Superior temporal gyrus (tissue), 1 donor: ENCODE measurements around the gene REN.

ENCODE experiments used
- DNase-seq: peaks from one replicate; pipeline ENCODE4 v3.0.0-alpha.2; 2016; ENCODE audit errors: extremely low spot score

REN gene

GRCh38 chr1:204191456-204191855 is 25.3 kb upstream of the REN start:
- DNase-seq = peak; percentile 35

DNA sequence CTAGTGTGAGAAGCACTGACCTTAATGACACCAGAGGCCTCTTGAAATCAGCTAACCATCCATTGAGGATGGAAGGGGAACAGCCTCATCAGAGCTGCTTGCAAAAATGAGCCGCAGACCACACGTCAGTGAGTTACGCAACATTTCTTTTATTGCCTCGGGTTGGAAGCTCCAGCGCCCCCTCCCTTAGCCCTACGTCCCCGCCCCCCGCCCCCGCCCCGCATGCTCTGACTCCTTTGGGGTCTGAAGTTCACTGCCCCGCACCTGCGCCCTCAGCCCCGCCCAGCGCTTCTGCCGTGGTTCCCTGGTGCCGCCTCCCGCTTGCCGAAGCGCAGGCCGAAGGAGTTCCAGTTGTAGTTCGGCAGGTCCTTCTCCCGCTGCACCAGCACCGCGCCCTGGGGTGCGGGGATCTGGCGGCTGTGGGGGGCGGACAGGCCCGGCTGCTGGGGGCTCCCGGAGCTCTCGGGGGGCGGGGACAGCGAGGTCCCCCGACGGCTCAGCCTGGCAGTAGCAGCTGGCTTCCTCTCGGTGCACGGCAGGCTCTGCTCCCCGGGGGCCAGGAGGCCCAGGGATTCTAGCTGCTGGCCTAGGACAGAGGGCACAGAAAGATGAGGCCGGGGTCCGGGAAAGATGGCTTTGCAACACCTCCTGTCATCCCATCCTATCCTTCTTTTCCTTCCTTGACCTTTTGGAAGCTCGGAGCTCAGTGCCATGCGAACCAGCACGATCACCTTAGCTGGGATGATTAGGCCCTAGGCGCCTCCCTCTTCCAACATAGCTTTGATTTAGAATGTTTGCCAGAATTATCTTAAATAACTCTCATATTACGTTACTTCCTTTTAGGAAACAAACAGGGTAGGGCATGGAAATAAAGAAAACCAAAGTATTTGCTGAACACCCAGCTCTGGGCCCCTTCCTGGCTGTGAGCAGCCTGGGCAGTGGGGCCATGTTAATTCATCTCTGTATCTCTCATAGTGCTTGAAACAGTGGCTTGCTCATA is 24.4 kb upstream of the REN start:
- DNase-seq = no peak

DNA sequence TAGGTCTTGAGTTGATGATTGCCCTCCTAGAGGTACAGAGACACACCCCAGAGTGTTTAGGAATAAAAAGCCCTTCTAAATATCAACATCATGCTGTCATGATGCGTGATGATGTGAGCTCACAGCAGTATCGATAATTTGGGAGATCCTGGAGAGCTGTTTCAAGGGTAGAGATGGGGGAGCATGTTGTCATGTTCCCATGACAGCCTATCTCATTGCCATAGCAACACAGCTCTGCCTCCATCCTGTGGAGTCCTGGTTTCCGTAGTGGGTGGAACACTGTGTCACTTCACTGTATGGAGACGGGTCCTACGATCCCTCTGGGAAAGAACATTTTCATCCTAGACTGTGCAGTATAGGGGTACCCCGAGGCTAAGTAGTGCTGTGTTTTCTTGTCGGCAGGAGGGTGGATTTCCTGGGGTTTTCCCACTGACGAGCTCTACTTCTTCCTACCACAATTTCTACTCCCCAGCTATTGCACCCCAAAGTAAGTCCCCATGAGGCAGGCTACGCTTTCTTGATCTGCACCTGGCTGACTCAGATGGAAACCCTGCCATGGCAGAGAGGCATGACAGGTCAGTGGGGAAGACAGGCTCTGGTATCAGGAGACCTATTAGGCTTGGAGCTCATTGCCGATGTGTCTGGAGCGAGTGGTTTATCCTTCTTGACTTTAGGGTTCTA is 23.0 kb upstream of the REN start:
- peak; percentile 47 for DNase-seq

- no peak for DNase-seq
These were observed 20.5 kb upstream of the REN start for GRCh38 chr1:204186597-204186996.

DNA sequence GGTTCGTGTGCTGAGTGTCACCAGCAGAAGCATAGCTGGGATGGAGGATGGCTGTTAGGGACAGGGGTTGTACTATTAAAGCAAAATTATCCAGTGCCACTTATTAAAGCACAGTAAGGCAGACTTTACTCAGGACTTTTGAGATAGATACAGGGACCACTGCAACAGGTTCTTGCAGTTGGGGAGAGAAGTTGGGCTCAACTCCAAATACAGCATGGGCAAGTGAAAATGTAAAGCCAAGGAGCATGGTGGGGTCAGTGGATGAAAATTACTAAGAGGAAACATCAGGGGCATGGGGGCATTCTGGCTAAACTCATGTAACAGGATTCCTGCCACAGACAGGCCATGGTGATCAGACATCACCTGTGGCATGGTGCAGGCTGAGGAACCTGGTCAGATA is 15.0 kb upstream of the REN start:
- no peak for DNase-seq

GRCh38 chr1:204180133-204180532 is 14.0 kb upstream of the REN start:
- DNase-seq = no peak

- DNase-seq = no peak
These were observed 12.5 kb upstream of the REN start for GRCh38 chr1:204178487-204179281.

- no peak for DNase-seq
These were observed 11.0 kb upstream of the REN start for GRCh38 chr1:204177133-204177532.

DNA sequence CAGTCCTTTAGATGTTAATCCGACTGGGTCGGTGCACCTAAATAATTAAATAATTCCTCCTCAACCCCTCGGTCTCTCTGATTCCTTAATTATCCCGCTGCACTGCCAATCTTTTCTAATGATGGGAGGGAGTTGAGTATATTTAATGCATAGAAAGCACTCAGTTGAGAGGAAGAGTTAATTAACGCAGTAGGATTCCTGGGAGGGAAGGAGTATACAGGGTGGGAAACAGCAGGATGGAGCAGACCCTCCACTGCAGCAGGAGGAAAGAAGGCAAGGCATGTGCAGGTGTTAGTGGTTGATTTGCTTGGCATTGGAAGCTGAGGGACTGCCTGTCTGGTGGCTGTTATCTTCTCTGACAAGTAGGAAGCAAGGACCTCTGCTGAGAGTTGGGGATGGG is 9.9 kb upstream of the REN start:
- no peak for DNase-seq

GRCh38 chr1:204174958-204175357 is 8.8 kb upstream of the REN start:
- no peak for DNase-seq

DNA sequence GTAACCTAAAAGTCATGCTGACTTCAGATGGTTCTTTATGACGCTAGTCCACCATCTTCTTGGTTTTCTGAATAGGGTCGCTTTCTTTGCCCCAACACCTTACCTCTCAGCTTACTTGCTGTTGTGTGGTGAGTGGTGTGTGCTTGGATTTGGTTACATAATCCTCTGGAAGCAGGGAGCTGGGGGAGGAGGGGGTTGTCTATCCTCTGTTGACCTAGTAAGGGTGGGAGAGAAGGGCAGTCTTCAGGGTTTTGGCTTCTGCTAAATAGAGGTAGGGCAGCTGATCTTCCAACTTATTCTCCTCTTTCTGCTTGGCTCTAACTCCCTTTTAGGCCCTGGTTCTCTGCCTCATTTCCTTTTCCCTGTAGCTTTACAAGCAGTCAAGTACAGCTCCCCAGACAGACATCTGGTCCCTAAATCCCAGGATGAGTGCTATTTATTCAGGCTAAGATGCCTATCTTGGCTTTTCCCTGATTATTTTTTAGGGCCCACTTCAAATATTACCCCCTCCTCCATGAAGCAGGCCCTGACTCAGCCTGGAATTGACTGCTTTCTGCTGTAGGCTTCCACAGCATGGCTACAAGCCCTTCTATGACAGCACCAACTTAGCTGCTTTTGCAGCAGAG is 6.4 kb upstream of the REN start:
- DNase-seq = no peak

- DNase-seq = no peak
These were observed 5.6 kb upstream of the REN start for GRCh38 chr1:204171751-204172178.

DNA sequence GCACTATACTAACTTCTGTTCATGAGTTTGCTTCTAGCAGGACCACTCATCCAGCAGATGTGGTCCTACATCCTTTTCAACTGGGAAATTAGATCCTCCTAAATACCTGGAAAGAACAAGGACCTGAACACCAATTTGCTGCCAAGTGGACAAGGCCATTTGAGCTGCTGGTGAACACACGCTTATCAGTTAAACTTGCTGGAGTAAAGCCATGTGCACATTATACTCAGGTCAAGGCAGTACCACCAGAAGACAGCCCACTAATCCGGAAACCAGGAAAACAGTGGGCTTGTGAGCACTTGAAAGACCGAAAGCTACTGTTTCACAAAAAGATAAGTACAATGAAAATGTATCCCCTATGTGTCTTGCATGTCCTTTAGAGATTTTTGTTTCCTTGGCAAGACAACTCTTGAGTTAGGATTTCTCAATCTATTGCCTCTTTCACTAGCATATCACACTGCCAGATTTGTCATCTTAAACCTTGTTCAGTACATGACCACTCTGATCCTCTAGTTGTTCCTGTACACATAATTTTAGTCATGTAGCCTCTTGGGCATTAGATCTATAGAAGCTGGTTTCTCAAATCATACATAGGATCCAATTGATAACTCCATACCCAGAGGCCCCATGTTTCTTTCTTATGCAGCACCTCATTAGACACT is 4.5 kb upstream of the REN start:
- no peak for DNase-seq

DNA sequence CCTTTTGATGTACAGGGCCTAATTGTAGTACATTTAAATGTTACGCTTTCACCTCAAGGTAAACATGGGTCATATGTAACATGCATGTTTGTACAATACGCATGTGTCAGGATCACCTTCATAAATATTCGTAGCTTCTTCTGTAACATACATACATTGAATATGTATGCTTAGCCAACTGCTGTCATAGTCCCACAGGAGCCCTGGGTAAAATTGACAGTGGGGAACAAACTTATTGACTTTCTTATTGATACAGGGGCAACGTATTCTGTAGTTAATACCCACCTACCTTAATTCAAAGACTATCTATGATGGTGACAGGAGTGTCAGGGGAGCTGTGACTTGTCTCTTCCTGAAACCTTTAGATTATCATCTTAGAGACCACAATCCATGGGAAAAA is 3.7 kb upstream of the REN start:
- DNase-seq = no peak

DNA sequence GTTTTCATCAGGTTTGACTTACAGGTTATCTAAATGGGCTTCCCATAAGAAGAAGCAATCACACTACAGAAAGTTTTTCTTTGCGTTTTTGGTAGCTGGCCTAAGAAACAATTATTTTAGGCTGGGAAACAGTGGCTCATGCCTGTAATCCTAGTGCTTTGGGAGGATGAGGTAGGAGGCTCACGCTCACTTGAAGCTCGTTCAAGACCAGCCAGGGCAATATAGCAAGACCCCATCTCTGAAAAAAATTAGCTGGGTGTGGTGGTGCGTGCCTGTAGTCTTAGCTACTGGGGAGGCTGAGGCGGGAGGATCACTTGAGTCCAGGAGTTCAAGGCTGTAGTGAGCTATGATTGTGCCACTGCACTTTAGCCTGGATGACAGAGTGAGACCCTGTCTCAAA is 1.6 kb upstream of the REN start:
- no peak for DNase-seq

- peak; percentile 85 for DNase-seq
These were observed 3.6 kb downstream of the REN start for GRCh38 chr1:204162494-204163074.

DNA sequence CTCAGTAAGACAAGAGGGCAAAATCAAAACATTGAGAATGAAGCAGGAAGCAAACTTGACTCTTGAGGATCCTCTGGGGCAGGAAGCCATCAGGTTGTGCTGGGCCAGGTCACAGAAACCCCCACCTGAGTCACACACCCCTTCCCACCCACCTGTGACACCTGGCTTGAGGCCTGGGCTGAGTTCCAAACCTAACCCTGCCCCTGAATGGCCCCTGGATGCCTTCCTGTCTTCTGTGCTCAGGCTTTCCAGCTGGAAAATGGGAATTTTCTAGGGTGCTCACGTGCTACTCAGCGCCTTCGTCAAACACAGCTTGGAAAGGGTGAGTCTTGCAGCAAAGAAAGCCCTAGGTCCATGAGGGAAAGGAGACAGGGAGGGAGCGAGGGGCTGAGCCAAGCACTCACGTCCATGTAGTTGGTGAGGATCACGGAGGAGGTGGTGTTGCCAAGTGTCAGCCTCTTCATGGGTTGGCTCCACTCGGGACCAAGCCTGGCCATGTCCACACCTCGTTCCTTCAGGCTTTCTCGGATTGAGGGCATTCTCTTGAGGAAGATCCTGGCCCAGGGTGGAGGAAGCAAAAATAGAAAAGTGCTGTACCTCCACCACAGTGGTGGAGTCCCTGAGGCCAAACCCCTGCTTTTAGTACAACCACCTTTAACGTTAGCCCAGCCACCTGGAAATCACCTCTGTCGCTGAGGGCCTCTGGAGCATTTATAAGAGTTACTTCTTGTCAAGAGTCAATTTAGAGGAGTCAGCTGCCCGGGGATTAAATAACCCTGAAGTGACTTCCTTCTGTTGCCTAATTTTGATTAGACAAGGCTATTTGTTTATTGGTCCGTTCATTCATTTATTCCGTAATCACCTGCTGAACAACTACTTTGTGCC is 4.3 kb downstream of the REN start:
- DNase-seq = no peak

GRCh38 chr1:204157962-204158361 is 8.2 kb downstream of the REN start:
- no peak for DNase-seq

DNA sequence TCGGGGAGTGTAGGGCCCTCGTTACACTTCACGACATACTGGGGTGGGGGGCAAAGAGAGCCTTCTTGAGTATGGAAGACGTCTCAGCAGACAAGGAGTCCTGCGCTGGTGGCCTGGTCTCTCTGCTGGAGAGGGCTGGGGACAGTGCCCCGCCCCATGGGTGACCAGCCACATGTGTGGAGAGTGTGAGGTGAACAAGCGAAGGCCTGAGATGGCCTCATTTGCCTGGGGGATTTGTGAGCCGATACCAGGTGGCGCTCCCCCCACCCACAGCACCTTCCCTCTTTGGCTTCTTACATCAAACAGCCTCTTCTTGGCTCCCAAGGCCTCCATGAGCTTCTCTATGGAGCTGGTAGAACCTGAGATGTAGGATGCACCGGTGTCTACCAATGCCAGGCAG is 10.3 kb downstream of the REN start:
- DNase-seq = no peak
